Raji (cell line): ENCODE results near the gene SYNRG.

Experiments
- POLR2A ChIP-seq: IDR thresholded peaks from 2 replicates; pipeline ENCODE4 v1.6.1; 2011; ENCODE audit warnings: low read depth, low read length, control low read depth; ENCODE audit not compliant: insufficient read depth

Gene SYNRG

GRCh38 chr17:37610971-37611370 lies 1.8 kb upstream of the SYNRG start:
- TF ChIP-seq POLR2A = no peak

- no peak for TF ChIP-seq POLR2A
Measured at GRCh38 chr17:37608351-37609169, 658 bp downstream of the SYNRG start.

DNA sequence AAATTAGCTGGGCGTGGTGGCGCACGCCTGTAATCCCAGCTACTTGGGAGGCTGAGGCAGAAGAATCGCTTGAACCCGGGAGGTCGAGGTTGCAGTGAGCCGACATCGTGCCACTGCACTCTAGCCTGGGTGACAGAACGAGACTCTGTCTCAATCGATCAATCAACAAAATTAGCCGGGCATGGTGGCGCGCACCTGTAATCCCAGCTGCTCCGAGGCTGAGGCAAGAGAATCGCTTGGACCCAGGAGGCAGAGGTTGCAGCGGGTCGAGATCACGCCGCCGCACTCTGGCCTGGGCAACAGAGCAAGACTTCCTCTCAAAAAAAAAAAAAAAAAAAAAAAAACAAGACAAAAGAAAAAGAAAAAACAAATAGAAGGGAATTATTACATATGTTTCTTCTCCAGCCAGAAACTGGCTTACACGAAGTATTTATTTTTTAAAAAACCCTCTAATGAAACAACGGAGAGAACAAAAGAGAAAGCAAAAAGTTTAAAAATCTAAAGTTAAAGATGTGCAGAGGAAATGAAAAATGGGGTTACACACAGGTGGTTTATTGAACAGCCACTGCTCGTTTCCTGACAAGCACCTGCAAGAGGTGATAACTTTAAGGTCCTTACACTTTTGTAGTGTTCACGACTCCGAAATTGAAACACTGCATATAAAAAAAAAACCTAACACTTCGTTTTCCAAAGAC lies 1.4 kb downstream of the SYNRG start:
- TF ChIP-seq POLR2A = no peak

DNA sequence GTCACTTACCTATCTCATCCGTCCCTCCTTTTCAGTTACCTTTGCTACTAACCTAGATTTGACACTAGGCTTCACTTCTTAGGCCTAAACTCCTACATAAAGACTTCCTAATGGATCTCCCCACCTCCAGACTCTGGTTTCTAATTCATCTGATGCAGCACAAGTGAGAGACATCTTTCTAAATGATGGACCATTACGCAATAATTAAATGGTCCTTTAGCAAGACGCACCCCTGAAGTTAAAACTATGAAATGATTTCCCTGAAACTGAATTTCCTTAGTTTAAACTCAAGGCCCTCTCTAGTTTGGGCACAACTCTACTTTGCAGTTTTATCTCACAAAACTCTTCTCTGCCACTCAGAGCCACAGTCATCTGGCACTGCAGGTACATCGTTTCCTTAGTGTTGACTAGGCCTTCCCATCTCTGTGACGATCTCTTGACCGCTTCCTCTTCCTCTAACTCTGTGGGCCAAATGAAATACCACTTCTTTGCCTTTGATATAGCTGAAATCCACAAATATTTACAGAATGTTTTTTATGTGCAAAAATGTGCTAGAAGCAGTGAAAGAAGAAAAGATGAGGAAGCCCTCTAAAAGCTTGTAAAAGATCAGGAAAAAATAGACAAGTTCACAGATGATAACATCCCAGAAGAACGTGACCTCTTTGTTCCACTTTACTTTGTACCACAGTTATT lies 3.3 kb downstream of the SYNRG start:
- TF ChIP-seq POLR2A = no peak

DNA sequence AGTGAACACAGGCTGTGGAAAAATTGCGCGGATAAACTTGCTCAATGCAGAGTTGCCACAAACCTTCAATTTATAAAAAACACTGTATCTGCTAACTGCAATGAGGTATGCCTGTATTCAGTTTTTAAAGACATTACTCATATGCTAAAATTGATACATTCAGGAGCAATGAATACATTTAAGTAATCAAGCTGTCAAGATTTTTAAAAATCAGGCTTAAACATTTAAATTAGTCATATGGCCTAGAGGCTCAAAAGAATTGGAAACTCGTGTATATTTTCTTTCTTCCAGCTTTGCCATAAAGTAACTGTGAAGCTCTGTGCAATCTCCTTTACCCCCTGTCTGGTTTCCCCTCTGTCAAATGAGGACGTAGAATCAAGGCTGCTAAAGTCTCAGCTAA lies 4.1 kb downstream of the SYNRG start:
- TF ChIP-seq POLR2A = no peak

DNA sequence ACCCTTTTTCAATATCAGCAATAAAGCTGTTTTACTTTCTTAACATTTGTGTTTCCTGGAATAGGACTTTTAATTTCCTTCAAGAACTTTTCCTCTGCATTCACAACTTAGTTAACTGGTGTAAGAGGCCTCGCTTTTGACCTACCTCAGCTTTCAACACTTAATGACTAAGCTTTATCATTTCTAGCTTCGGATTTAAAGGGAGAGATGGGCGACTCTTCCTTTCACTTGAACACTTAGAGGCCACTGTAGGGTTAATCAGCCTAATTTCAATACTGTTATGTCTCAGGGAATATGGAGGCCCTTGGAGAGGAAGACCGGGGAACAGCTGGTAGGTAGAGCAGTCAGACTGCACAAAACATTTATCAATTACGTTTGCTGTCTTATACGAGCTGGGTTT lies 4.7 kb downstream of the SYNRG start:
- no peak for TF ChIP-seq POLR2A

DNA sequence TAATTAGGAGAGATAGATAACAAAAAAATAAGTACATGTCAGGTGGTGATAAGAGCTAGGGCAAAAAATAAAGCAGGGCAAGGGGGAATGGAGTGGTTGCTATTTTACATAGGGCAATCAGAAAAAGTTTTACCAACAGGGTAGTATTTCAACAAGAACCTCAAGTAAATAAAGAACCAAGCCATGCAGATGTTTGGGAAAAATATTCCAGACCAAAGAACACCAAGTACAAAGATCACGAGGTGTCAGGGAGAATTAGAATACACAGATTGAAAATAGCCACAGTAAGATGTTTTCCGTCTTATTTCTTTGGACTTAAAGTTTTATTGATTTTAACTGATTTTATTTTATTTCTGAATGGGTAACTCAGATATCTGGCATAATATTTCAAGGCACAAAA lies 11.1 kb downstream of the SYNRG start:
- no peak for TF ChIP-seq POLR2A

- TF ChIP-seq POLR2A = no peak
Measured at GRCh38 chr17:37592291-37592690, 16.9 kb downstream of the SYNRG start.

DNA sequence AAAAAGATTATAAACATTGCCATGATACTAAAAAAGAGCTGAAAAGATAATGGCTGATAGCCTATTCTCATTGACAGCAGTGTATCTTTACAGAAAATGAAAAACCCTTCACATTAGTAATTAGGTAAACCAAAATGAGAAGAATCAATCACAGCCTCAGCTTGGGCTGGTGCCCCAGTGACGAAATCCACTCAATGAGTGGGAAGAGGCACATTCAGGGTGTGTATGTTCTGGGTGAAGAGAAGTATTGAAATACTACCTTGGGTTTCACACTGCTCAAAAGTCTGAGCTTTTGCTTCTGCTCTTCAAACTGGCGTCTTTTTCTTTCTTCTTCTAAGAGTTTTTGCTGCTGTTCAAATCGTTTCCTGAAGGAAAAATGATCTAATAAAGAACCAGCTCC lies 24.2 kb downstream of the SYNRG start:
- no peak for TF ChIP-seq POLR2A

GRCh38 chr17:37576281-37576680 lies 32.9 kb downstream of the SYNRG start:
- TF ChIP-seq POLR2A = no peak

GRCh38 chr17:37574427-37574826 lies 34.8 kb downstream of the SYNRG start:
- no peak for TF ChIP-seq POLR2A

DNA sequence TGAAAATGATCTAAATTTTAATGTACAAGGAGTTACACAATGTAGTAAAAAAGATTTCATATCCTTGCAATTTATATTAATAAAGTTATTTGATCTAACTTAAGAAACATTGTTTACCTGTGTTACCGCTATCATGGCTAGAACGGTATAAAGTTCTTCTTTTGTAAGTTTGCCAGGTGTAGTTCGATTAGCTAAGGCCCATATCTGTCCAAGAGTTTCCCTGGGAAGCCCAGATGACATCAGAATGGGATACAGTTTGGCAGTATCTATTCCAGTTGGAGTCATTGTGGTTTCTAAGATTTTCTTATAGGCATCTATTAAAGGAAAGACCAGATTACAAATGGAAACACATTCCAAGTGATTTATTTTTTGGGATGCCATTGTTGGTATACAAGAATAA lies 37.5 kb downstream of the SYNRG start:
- no peak for TF ChIP-seq POLR2A

GRCh38 chr17:37570527-37571093 lies 38.6 kb downstream of the SYNRG start:
- no peak for TF ChIP-seq POLR2A

- no peak for TF ChIP-seq POLR2A
Measured at GRCh38 chr17:37568350-37569053, 40.7 kb downstream of the SYNRG start.

DNA sequence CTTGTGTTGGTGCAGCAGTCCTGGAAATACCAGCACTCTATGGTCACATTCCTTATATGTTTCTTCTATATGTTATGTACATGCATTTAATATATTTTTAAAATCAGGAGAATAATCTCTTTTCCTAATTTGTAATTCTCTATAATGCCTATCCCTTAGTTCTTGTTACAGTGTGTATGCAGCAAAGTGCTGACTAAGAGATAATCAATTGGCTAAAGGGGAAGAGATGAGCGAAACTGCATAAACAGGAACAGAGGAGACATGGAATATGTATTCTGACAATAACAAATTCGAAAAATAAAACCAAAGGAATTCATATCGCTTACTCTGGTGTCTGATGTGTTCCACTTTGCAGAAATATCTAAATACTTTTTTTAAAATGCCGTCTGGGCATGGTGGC lies 41.7 kb downstream of the SYNRG start:
- TF ChIP-seq POLR2A = no peak
